Sigmoid colon (tissue), 7 donors: ENCODE data around the gene ARHGAP25. TPM values are rescaled to one million over a fixed set of nuclear protein-coding genes. Genes with fewer than 3 reads are reported as not detected.

Experiments
- DNase-seq: peaks from one replicate; pipeline ENCODE4 v3.0.0-alpha.2; 2019
- H3K27ac ChIP-seq, 4 donors: fragments of 200-600 bp; sonication (generic); one replicate each; pipeline ENCODE4 v1.5.1; 2016 to 2019; ENCODE audit warnings: mild to moderate bottlenecking in 1 of 4
- H3K27me3 ChIP-seq, 3 donors: fragments of 200-600 bp; sonication (generic); one replicate each; pipeline ENCODE4 v1.5.1; 2019; ENCODE audit warnings: mild to moderate bottlenecking in 1 of 3
- H3K36me3 ChIP-seq, 4 donors: fragments of 200-600 bp; sonication (generic); one replicate each; pipeline ENCODE4 v1.5.1; 2016 to 2019
- H3K4me1 ChIP-seq, 4 donors: fragments of 200-600 bp; sonication (generic); one replicate each; pipeline ENCODE4 v1.5.1; 2017 to 2019
- H3K4me3 ChIP-seq, 4 donors: fragments of 200-600 bp; sonication (generic); one replicate each; pipeline ENCODE4 v1.5.1; 2017 to 2019; ENCODE audit warnings: mild to moderate bottlenecking in 2 of 4, moderate library complexity in 1 of 4
- H3K9me3 ChIP-seq, 4 donors: fragments of 200-600 bp in 3 of 4; sonication (generic) in 3 of 4; one replicate each; pipeline versions ENCODE4 v1.5.1 to v1.6.1; 2013 to 2019
- CTCF ChIP-seq, 4 experiments: fragments of 450-650 bp in 3 of 4; fragments of 200-600 bp in 1 of 4; IDR thresholded peaks; one replicate each; pipeline ENCODE4 v1.5.1; 2016 to 2019; ENCODE audit warnings: antibody characterized with exemption in 4 of 4, mild to moderate bottlenecking in 3 of 4, moderate library complexity in 2 of 4
- EP300 ChIP-seq, 4 donors: sonication (generic); formaldehyde crosslinking; IDR thresholded peaks; one replicate each; pipeline ENCODE4 v1.6.1; 2017; ENCODE audit warnings: antibody characterized with exemption in 4 of 4
- POLR2A ChIP-seq, 2 donors: fragments of 450-650 bp; IDR thresholded peaks; one replicate each; pipeline ENCODE4 v1.6.1; 2016; ENCODE audit warnings: antibody characterized with exemption in 2 of 2, mild to moderate bottlenecking in 2 of 2, moderate library complexity in 2 of 2
- POLR2AphosphoS5 ChIP-seq, 4 donors: sonication (generic); formaldehyde crosslinking; IDR thresholded peaks; one replicate each; pipeline ENCODE4 v1.6.1; 2017; ENCODE audit warnings: antibody characterized with exemption in 4 of 4
- WGBS, 2 donors: extraction: QIAGEN DNeasy Blood & Tissue Kit; methylation state at CpG; one replicate each; pipeline ENCODE4 v1.1.7; 2013; 5-methylcytosine and 5-hydroxymethylcytosine counted together
- intact Hi-C: fragments of 100-400 bp; cut with DNase I; formaldehyde crosslinking; loops from one replicate; pipeline ENCODE4 v1.15.1; 2023
- polyA plus RNA-seq, 3 donors: library from polyadenylated mRNA; stranded (reverse); fragments of 200-250 nt; gene quantifications; one replicate each; pipeline ENCODE4 v1.2.3, GENCODE V29; 2013
- total RNA-seq, 4 donors: library from RNA; depleted of rRNA; stranded (reverse); fragments of >200 nt; gene quantifications; one replicate each; pipeline ENCODE4 v1.1.0, GENCODE V29; 2016
- donor health status: healthy with polysubstance abuse.
- donor health status: Bipolar disorder and iron deficiency.
- donor health status: healthy.

Gene ARHGAP25
- total and polyA plus RNA-seq, 7 donors: 2.6 to 18.1 (median 5.8) TPM

- Histone ChIP-seq H3K27me3 (no peaks in the 10 kb centered on the region), H3K9me3 (no peaks in the 10 kb centered on the region), H3K4me3 (no peak overlapping the region), H3K36me3 (no peaks in the 10 kb centered on the region), H3K4me1 (peaks cover 0 to 3% (median 0%) of the 10 kb centered on the region in 4 donors), H3K27ac (no peak overlapping the region)
- DNase-seq: no peak
- TF ChIP-seq CTCF (IDR thresholded peaks at IDR 0.05) (no peak), EP300 (IDR thresholded peaks at IDR 0.05) (no peak), POLR2A (IDR thresholded peaks at IDR 0.05) (no peak), POLR2AphosphoS5 (IDR thresholded peaks at IDR 0.05) (no peak)
- 40 to 51% methylated on average over 2 of the region's 2 CpGs for WGBS, 2 donors
- intact Hi-C loops: no loop called here
These were observed 13.3 kb downstream of the ARHGAP25 start for GRCh38 chr2:68747900-68748299.

- Histone ChIP-seq H3K4me3 (no peak overlapping the region), H3K27me3 (no peaks in the 10 kb centered on the region), H3K27ac (no peak overlapping the region), H3K36me3 (no peaks in the 10 kb centered on the region), H3K9me3 (no peaks in the 10 kb centered on the region), H3K4me1 (peaks cover 0 to 3% (median 0%) of the 10 kb centered on the region in 4 donors)
- WGBS, 2 donors: 82 to 93% methylated on average over 1 of the region's 1 CpG
- DNase-seq: no peak
- intact Hi-C loops: no loop called here
- no peak for TF ChIP-seq CTCF (IDR thresholded peaks at IDR 0.05)
- no peak for TF ChIP-seq EP300 (IDR thresholded peaks at IDR 0.05)
- no peak for TF ChIP-seq POLR2A (IDR thresholded peaks at IDR 0.05)
- TF ChIP-seq POLR2AphosphoS5 (IDR thresholded peaks at IDR 0.05): no peak
These were observed 14.0 kb downstream of the ARHGAP25 start for GRCh38 chr2:68748568-68748967.

GRCh38 chr2:68749345-68749744 is 14.7 kb downstream of the ARHGAP25 start:
- no peak for DNase-seq
- H3K27me3 ChIP-seq: no peaks in the 10 kb centered on the region
- TF ChIP-seq EP300 (IDR thresholded peaks at IDR 0.05): no peak
- no peak for TF ChIP-seq POLR2AphosphoS5 (IDR thresholded peaks at IDR 0.05)
- no peak for TF ChIP-seq POLR2A (IDR thresholded peaks at IDR 0.05)
- no peak for TF ChIP-seq CTCF (IDR thresholded peaks at IDR 0.05)
- H3K36me3 ChIP-seq: no peaks in the 10 kb centered on the region
- H3K4me1 ChIP-seq: peaks cover 0 to 3% (median 0%) of the 10 kb centered on the region in 4 donors
- H3K9me3 ChIP-seq: no peaks in the 10 kb centered on the region
- WGBS, 2 donors: 92 to 93% methylated on average over 6 of the region's 6 CpGs
- intact Hi-C loops: no loop called here
- H3K27ac ChIP-seq: no peak overlapping the region
- no peak overlapping the region for H3K4me3 ChIP-seq

GRCh38 chr2:68750592-68751396 is 16.2 kb downstream of the ARHGAP25 start:
- no peaks in the 10 kb centered on the region for H3K27me3 ChIP-seq
- peaks cover 0 to 3% (median 0%) of the 10 kb centered on the region in 4 donors for H3K4me1 ChIP-seq
- WGBS, 2 donors: 93 to 94% methylated on average over 12 of the region's 12 CpGs
- no peaks in the 10 kb centered on the region for H3K36me3 ChIP-seq
- TF ChIP-seq POLR2AphosphoS5 (IDR thresholded peaks at IDR 0.05) (no peak), EP300 (IDR thresholded peaks at IDR 0.05) (no peak), CTCF (IDR thresholded peaks at IDR 0.05) (no peak), POLR2A (IDR thresholded peaks at IDR 0.05) (no peak)
- H3K27ac ChIP-seq: no peak overlapping the region
- intact Hi-C loops: loop anchor here (5.0 kb wide), 2 partner anchors 87 to 162 kb away; no protein-coding TSS in a partner anchor
- H3K9me3 ChIP-seq: no peaks in the 10 kb centered on the region
- no peak for DNase-seq
- H3K4me3 ChIP-seq: no peak overlapping the region
